HEK293 (cell line): ENCODE results near the gene DNAJB5.
"Not testable (repeated sequence)": the region's sequence is repeated elsewhere in the genome, so short reads cannot be mapped to it uniquely, and the experiment has no call there.

Experiments used
- CTCF ChIA-PET: fragments of 350-600 bp; formaldehyde crosslinking; extraction: SDS; loops from one replicate; lab custom pipeline; 2021; ENCODE audit warnings: antibody characterized with exemption; lab: Yijun Ruan, JAX
- POLR2A ChIA-PET: fragments of 300-600 bp; formaldehyde crosslinking; extraction: SDS; loops from one replicate; lab custom pipeline; 2020; ENCODE audit warnings: antibody characterized with exemption, inconsistent platforms; lab: Yijun Ruan, JAX
- H3K27ac ChIP-seq: fragments of 200-500 bp; sonication (Bioruptor generic); 2 replicates; pipeline ENCODE4 v1.5.1; 2014; ENCODE audit warnings: low read depth, low read length, control low read depth, inconsistent platforms; ENCODE audit errors: extremely low read depth
- H3K36me3 ChIP-seq, 2 experiments: fragments of 200-500 bp in 1 of 2; sonication (Bioruptor generic) in 1 of 2; 1 replicate in 1 of 2; 2 replicates in 1 of 2; pipeline ENCODE4 v1.5.1; 2014 to 2017; ENCODE audit warnings: inconsistent platforms in 2 of 2, low read length in 2 of 2; ENCODE audit not compliant: control insufficient read depth in 2 of 2, insufficient read depth in 1 of 2
- H3K4me1 ChIP-seq: fragments of 200-500 bp; sonication (Bioruptor generic); 2 replicates; pipeline ENCODE4 v1.5.1; 2014; ENCODE audit warnings: mild to moderate bottlenecking, low read length, inconsistent platforms; ENCODE audit not compliant: control insufficient read depth, insufficient read depth
- H3K4me3 ChIP-seq: 2 replicates; pipeline ENCODE4 v1.5.1; 2011; ENCODE audit warnings: low read depth, mild to moderate bottlenecking, control low read depth, low read length, moderate library complexity
- H3K9me3 ChIP-seq: fragments of 200-500 bp; sonication (Bioruptor generic); 2 replicates; pipeline ENCODE4 v1.5.1; 2014; ENCODE audit warnings: low read depth, low read length, inconsistent platforms; ENCODE audit not compliant: control insufficient read depth, insufficient read depth
- GLIS1 ChIP-seq: fragments of 450-650 bp; formaldehyde crosslinking; IDR thresholded peaks from 2 replicates; pipeline ENCODE4 v1.5.1; 2016; ENCODE audit warnings: missing biosample characterization, missing genetic modification characterization
- PRDM2 ChIP-seq: fragments of 450-650 bp; formaldehyde crosslinking; IDR thresholded peaks from 2 replicates; pipeline ENCODE4 v1.5.1; 2016; ENCODE audit warnings: missing biosample characterization, missing genetic modification characterization, borderline replicate concordance
- SP7 ChIP-seq: fragments of 450-650 bp; formaldehyde crosslinking; IDR thresholded peaks from 2 replicates; pipeline ENCODE4 v1.5.1; 2016; ENCODE audit warnings: missing biosample characterization, missing genetic modification characterization
- YY1 ChIP-seq: fragments of 450-650 bp; formaldehyde crosslinking; IDR thresholded peaks from 2 replicates; pipeline ENCODE4 v1.5.1; 2018; ENCODE audit warnings: missing biosample characterization, missing genetic modification characterization
- ZBTB17 ChIP-seq: fragments of 450-650 bp; formaldehyde crosslinking; IDR thresholded peaks from 2 replicates; pipeline ENCODE4 v1.5.1; 2016; ENCODE audit warnings: missing biosample characterization, missing genetic modification characterization
- ZBTB6 ChIP-seq: fragments of 450-650 bp; formaldehyde crosslinking; IDR thresholded peaks from 2 replicates; pipeline ENCODE4 v1.5.1; 2017; ENCODE audit warnings: missing biosample characterization, missing genetic modification characterization
- ZFHX2 ChIP-seq: fragments of 450-650 bp; formaldehyde crosslinking; conservative IDR thresholded peaks from 2 replicates; pipeline ENCODE4 v1.5.1; 2016; ENCODE audit warnings: missing biosample characterization, missing genetic modification characterization
- ZNF146 ChIP-seq: fragments of 450-650 bp; formaldehyde crosslinking; IDR thresholded peaks from 2 replicates; pipeline ENCODE4 v1.5.1; 2016; ENCODE audit warnings: missing biosample characterization, missing genetic modification characterization
- ZNF223 ChIP-seq: fragments of 450-650 bp; formaldehyde crosslinking; IDR thresholded peaks from 2 replicates; pipeline ENCODE4 v1.5.1; 2016; ENCODE audit warnings: missing biosample characterization, missing genetic modification characterization
- ZNF23 ChIP-seq: fragments of 450-650 bp; formaldehyde crosslinking; IDR thresholded peaks from 2 replicates; pipeline ENCODE4 v1.5.1; 2016; ENCODE audit warnings: missing biosample characterization, missing genetic modification characterization, borderline replicate concordance
- ZNF449 ChIP-seq: fragments of 450-650 bp; formaldehyde crosslinking; IDR thresholded peaks from 2 replicates; pipeline ENCODE4 v1.5.1; 2017; ENCODE audit warnings: missing biosample characterization, mild to moderate bottlenecking, missing genetic modification characterization, moderate library complexity
- ZNF596 ChIP-seq: fragments of 450-650 bp; IDR thresholded peaks from 2 replicates; pipeline ENCODE4 v1.5.0; 2018; ENCODE audit warnings: missing biosample characterization, mild to moderate bottlenecking, missing genetic modification characterization, moderate library complexity
- ZNF610 ChIP-seq: fragments of 450-650 bp; formaldehyde crosslinking; IDR thresholded peaks from 2 replicates; pipeline ENCODE4 v1.5.1; 2016; ENCODE audit warnings: missing biosample characterization, missing genetic modification characterization, borderline replicate concordance
- ZNF645 ChIP-seq: fragments of 450-650 bp; formaldehyde crosslinking; IDR thresholded peaks from 2 replicates; pipeline ENCODE4; 2016; ENCODE audit warnings: missing biosample characterization, missing genetic modification characterization
- ZNF707 ChIP-seq: fragments of 450-650 bp; formaldehyde crosslinking; IDR thresholded peaks from 2 replicates; pipeline ENCODE4 v1.5.1; 2016; ENCODE audit warnings: missing biosample characterization, missing genetic modification characterization
- ZNF791 ChIP-seq: fragments of 450-650 bp; formaldehyde crosslinking; IDR thresholded peaks from 2 replicates; pipeline ENCODE4 v1.5.1; 2016; ENCODE audit warnings: missing biosample characterization, missing genetic modification characterization

The DNAJB5 gene

GRCh38 chr9:35001803-35002502, 12.4 kb downstream of the DNAJB5 start (continued):
- TF ChIP-seq ZNF645 (tag by site-specific recombination) = no peak
- TF ChIP-seq ZFHX2 (tag by site-specific recombination) = no peak
- TF ChIP-seq PRDM2 = no peak

- Histone ChIP-seq H3K4me1 (no peaks in the 10 kb centered on the region), H3K4me3 (no peak overlapping the region), H3K36me3 (peaks cover 0 to 3% of the 10 kb centered on the region in 2 experiments; a peak in 1 of 3 replicates), H3K9me3 (no peaks in the 10 kb centered on the region), H3K27ac (no peak overlapping the region)
- ChIA-PET POLR2A (no interaction called here), CTCF (interaction anchor here (0.7 to 2.3 kb wide), 3 partner anchors 8 to 103 kb away, joined by 3 to 14 read pairs (median 4); no protein-coding TSS in a partner anchor)
- TF ChIP-seq ZNF23 (tag by site-specific recombination) = no peak
- no peak for TF ChIP-seq ZNF707
- no peak for TF ChIP-seq ZNF596
- no peak for TF ChIP-seq GLIS1
- TF ChIP-seq ZBTB6 (tag by site-specific recombination) = no peak
- TF ChIP-seq ZNF223 (tag by site-specific recombination) = no peak
- no peak for TF ChIP-seq ZNF146 (tag by site-specific recombination)
- TF ChIP-seq YY1 (tag by site-specific recombination) = no peak
- TF ChIP-seq ZNF791 (tag by site-specific recombination) = no peak
- TF ChIP-seq ZNF449 (tag by site-specific recombination) = no peak
- no peak for TF ChIP-seq SP7
- no peak for TF ChIP-seq ZBTB17 (tag by site-specific recombination)
- TF ChIP-seq ZNF610 (tag by site-specific recombination) = no peak
Observed at GRCh38 chr9:35002623-35003022, 13.1 kb downstream of the DNAJB5 start.

- H3K4me1 ChIP-seq, POLR2A ChIA-PET, H3K4me3 ChIP-seq, H3K36me3 ChIP-seq, H3K9me3 ChIP-seq, H3K27ac ChIP-seq: not testable (repeated sequence)
- CTCF ChIA-PET = interaction anchor here (0.7 kb wide), 1 partner anchor 899 kb away, joined by 3 read pairs; no protein-coding TSS in a partner anchor
Observed at GRCh38 chr9:35004299-35004698, 14.8 kb downstream of the DNAJB5 start.
